ENCODE results near the gene ZFHX3.
A peak's percentile ranks its signal among the peaks of the same experiment; 100 is the strongest.

Gene ZFHX3

GRCh38 chr16:73023320-73023719, 24.6 kb downstream of the ZFHX3 start:
- no peak for DNase-seq (ENCODE audit: extremely low read depth, low read depth)
- no peak for TF ChIP-seq CTCF (IDR thresholded peaks at IDR 0.05; ENCODE audit: low read depth, low read length)

GRCh38 chr16:73022534-73022933, 25.4 kb downstream of the ZFHX3 start:
- TF ChIP-seq CTCF (IDR thresholded peaks at IDR 0.05; ENCODE audit: low read depth, low read length), result no peak
- DNase-seq (ENCODE audit: extremely low read depth, low read depth), result no peak

- TF ChIP-seq CTCF (IDR thresholded peaks at IDR 0.05; ENCODE audit: low read depth, low read length), result no peak
- DNase-seq (ENCODE audit: extremely low read depth, low read depth), result no peak
Observed at GRCh38 chr16:73021866-73022495, 25.9 kb downstream of the ZFHX3 start.

GRCh38 chr16:73020409-73020884, 27.5 kb downstream of the ZFHX3 start:
- peak; percentile 88 for DNase-seq (ENCODE audit: extremely low read depth, low read depth)
- no peak for TF ChIP-seq CTCF (IDR thresholded peaks at IDR 0.05; ENCODE audit: low read depth, low read length)

GRCh38 chr16:73019457-73020362, 28.2 kb downstream of the ZFHX3 start:
- TF ChIP-seq CTCF (IDR thresholded peaks at IDR 0.05; ENCODE audit: low read depth, low read length), result no peak
- no peak for DNase-seq (ENCODE audit: extremely low read depth, low read depth)

GRCh38 chr16:73018821-73019456, 29.0 kb downstream of the ZFHX3 start:
- TF ChIP-seq CTCF (IDR thresholded peaks at IDR 0.05; ENCODE audit: low read depth, low read length), result no peak
- DNase-seq (ENCODE audit: extremely low read depth, low read depth), result no peak

GRCh38 chr16:73017321-73017720, 30.6 kb downstream of the ZFHX3 start:
- DNase-seq (ENCODE audit: extremely low read depth, low read depth), result no peak
- no peak for TF ChIP-seq CTCF (IDR thresholded peaks at IDR 0.05; ENCODE audit: low read depth, low read length)

Measured in AG09319 (cell line).